ENCODE data around the gene ROR1. TPM values are rescaled to one million over a fixed set of nuclear protein-coding genes. Genes with fewer than 3 reads are reported as not detected.

ROR1 gene
- total RNA-seq, 3 donors from 2014 or later = 3.1 to 19.8 (median 3.4) TPM

- intact Hi-C loops (cut with DNase I, micrococcal nuclease) = no loop called here
- H3K4me1 ChIP-seq (ENCODE audit: low read depth) = no peaks in the 10 kb centered on the region
- no peaks in the 10 kb centered on the region for H3K36me3 ChIP-seq (ENCODE audit: low read depth)
- no peak overlapping the region for H3K4me3 ChIP-seq
- ATAC-seq = no peak
- H3K9me3 ChIP-seq = no peaks in the 10 kb centered on the region
- TF ChIP-seq, protein P1, sequence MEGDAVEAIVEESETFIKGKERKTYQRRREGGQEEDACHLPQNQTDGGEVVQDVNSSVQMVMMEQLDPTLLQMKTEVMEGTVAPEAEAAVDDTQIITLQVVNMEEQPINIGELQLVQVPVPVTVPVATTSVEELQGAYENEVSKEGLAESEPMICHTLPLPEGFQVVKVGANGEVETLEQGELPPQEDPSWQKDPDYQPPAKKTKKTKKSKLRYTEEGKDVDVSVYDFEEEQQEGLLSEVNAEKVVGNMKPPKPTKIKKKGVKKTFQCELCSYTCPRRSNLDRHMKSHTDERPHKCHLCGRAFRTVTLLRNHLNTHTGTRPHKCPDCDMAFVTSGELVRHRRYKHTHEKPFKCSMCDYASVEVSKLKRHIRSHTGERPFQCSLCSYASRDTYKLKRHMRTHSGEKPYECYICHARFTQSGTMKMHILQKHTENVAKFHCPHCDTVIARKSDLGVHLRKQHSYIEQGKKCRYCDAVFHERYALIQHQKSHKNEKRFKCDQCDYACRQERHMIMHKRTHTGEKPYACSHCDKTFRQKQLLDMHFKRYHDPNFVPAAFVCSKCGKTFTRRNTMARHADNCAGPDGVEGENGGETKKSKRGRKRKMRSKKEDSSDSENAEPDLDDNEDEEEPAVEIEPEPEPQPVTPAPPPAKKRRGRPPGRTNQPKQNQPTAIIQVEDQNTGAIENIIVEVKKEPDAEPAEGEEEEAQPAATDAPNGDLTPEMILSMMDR (IDR thresholded peaks at IDR 0.05) = no peak
- no peak for DNase-seq
Observed at GRCh38 chr1:63987014-63987627, 213.3 kb downstream of the ROR1 start.

DNA sequence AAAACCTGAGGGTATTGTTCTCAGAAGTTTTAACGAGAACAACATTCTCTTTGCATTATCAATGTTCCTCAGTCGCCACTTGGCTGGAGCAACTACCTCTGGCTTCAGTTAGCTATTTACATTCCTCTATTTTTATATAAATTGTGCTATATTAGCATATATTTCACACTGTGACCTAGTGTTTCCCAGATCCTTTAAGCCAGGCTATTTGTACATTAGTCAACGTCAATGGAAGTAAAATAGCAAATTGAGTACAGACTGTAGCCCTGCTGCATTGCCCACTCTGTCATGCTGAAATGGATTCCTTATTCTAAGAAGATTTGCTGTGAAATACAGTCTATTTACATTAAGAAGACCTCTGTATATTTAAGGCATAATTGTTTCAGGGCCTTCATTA, 213.8 kb downstream of the ROR1 start:
- Histone ChIP-seq H3K36me3 (ENCODE audit: low read depth) (no peaks in the 10 kb centered on the region), H3K4me3 (no peak overlapping the region), H3K4me1 (ENCODE audit: low read depth) (no peaks in the 10 kb centered on the region), H3K9me3 (no peaks in the 10 kb centered on the region)
- intact Hi-C loops (cut with DNase I, micrococcal nuclease) = no loop called here
- ATAC-seq (no peak), DNase-seq (no peak)
- TF ChIP-seq, protein P1 (IDR thresholded peaks at IDR 0.05) = no peak

DNA sequence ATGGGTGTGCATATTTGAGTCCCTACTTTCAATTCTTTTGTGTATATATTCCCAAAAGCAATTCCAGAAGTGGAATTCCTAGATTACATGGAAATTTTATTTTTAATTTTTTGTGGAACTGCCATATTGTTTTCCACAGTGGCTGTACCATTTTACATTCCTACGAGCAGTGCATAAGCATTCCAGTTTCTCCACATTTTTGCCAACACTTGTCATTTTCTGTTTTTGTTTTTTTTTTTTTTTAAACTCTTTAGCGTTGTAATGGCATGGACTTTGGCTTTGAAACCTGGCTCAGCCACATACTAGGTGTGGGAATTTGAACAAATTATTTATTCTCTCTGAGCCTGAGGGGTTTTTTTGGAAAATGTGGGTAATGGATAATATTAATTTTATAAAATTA, 215.1 kb downstream of the ROR1 start:
- H3K36me3 ChIP-seq (ENCODE audit: low read depth) = no peaks in the 10 kb centered on the region
- TF ChIP-seq, protein P1 (IDR thresholded peaks at IDR 0.05) = no peak
- no peak overlapping the region for H3K4me3 ChIP-seq
- intact Hi-C loops (cut with DNase I, micrococcal nuclease) = no loop called here
- ATAC-seq (no peak), DNase-seq (no peak)
- no peaks in the 10 kb centered on the region for H3K4me1 ChIP-seq (ENCODE audit: low read depth)
- H3K9me3 ChIP-seq = no peaks in the 10 kb centered on the region

DNA sequence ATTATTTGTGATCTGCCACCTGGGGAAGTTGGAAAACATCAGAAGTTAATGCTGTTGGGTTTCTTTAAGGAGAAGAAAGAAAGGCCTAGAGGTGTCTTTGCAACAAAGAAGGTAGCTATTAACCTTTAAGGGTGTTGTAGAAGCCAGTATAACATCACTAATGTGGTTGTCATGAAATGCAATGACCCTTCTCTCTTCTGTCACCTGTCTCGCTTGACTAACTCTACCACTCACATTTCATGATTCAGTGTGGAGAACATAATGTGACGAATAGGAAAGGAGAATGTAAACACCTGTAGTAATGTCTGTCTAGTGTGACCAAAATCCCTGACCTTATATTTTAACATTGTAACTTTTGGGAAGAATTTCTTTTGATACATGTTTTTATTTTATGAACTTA, 217.9 kb downstream of the ROR1 start:
- DNase-seq (no peak), ATAC-seq (no peak)
- no peaks in the 10 kb centered on the region for H3K4me1 ChIP-seq (ENCODE audit: low read depth)
- no peaks in the 10 kb centered on the region for H3K9me3 ChIP-seq
- H3K4me3 ChIP-seq = no peak overlapping the region
- TF ChIP-seq, protein P1 (IDR thresholded peaks at IDR 0.05) = no peak
- no peaks in the 10 kb centered on the region for H3K36me3 ChIP-seq (ENCODE audit: low read depth)
- intact Hi-C loops (cut with DNase I, micrococcal nuclease) = no loop called here

DNA sequence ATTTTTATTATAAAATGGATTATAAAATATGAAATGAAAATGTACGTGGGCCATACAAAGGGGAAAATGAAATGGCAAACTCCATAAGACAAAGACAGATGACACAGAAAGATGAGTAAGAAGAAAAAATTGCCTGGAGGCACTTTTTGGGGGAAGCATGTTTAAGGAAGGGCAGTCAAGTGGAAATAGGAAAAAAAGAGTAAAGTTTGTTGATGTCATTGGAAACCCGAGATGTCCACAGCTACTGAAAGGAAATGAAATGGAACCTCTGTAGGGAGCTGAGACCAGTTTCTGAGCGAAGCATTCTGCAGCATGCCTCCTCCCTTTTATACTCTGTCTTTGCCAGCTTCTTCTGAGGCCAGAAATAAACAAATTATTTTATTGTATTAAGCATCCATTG, 226.2 kb downstream of the ROR1 start:
- Histone ChIP-seq H3K36me3 (ENCODE audit: low read depth) (no peaks in the 10 kb centered on the region), H3K4me1 (ENCODE audit: low read depth) (no peaks in the 10 kb centered on the region), H3K9me3 (no peaks in the 10 kb centered on the region), H3K4me3 (no peak overlapping the region)
- intact Hi-C loops (cut with DNase I, micrococcal nuclease) = no loop called here
- ATAC-seq (no peak), DNase-seq (no peak)
- TF ChIP-seq, protein P1 (IDR thresholded peaks at IDR 0.05) = no peak

DNA sequence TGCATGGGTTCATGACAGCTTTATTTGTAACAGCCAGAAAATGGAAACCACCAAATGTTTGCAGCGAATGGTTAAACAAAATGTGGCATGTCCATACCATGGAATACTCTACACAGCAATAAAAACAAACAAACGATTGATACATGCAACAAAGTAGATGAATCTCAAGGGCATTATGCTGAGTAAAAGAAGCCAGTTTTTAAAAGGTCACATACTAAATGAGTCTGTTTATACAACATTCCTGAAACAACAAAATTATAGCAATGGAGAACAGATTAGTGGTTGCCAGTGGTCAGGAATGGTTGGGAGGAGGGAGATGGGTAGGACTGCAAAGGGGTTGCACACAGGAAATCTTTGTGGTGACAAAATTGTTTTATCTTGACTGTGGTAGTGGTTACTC, 227.2 kb downstream of the ROR1 start:
- intact Hi-C loops (cut with DNase I, micrococcal nuclease) = no loop called here
- TF ChIP-seq, protein P1 (IDR thresholded peaks at IDR 0.05) = no peak
- no peaks in the 10 kb centered on the region for H3K36me3 ChIP-seq (ENCODE audit: low read depth)
- H3K4me3 ChIP-seq = no peak overlapping the region
- no peaks in the 10 kb centered on the region for H3K4me1 ChIP-seq (ENCODE audit: low read depth)
- H3K9me3 ChIP-seq = no peaks in the 10 kb centered on the region
- no peak for DNase-seq
- ATAC-seq = no peak

Data from mucosa of descending colon (tissue), 3 donors.